Endothelial cell of umbilical vein (primary cell): ENCODE data around the gene ERBB4. TPM values are rescaled to one million over a fixed set of nuclear protein-coding genes. Genes with fewer than 3 reads are reported as not detected.

Experiments
- BruUV-seq: library from RNA; stranded (reverse); fragments of 400-500 nt; replicated peaks from 2 replicates; lab custom pipeline; 2021; lab: Mats Ljungman, UMichigan
- CTCF ChIA-PET: fragments of 300-600, 350-600 bp; sonication (Branson Sonifier 250); formaldehyde crosslinking; loops from one replicate; lab custom pipeline; 2021; ENCODE audit warnings: antibody characterized with exemption, inconsistent platforms; lab: Charles Lee
- POLR2A ChIA-PET: fragments of 300-600, 350-600 bp; sonication (Branson Sonifier 250); formaldehyde crosslinking; loops from one replicate; lab custom pipeline; 2021; ENCODE audit warnings: antibody characterized with exemption, inconsistent platforms; lab: Charles Lee
- DNase-seq: peaks from one replicate; pipeline ENCODE4 v3.0.0-alpha.2; 2011; ENCODE audit warnings: low read depth, low spot score
- FAIRE-seq: peaks from 2 replicates; lab custom pipeline; 2011; peaks lifted over from hg19 to GRCh38; lab: Jason Lieb, UNC
- H2AFZ ChIP-seq: 2 replicates; pipeline ENCODE4 v1.6.0; 2012; ENCODE audit warnings: low read depth, low read length, control low read depth, inconsistent platforms
- H3K27ac ChIP-seq: 2 replicates; pipeline ENCODE4 v1.5.1; 2011; ENCODE audit warnings: low read depth, mild to moderate bottlenecking, control low read depth, low read length, moderate library complexity; ENCODE audit not compliant: insufficient read depth
- H3K27me3 ChIP-seq, 2 experiments: 2 replicates each; pipeline versions ENCODE4 v1.6.0 to v1.6.1; 2011; ENCODE audit warnings: low read length in 2 of 2, mixed read lengths in 1 of 2; ENCODE audit not compliant: control insufficient read depth in 2 of 2, insufficient read depth in 2 of 2
- H3K36me3 ChIP-seq, 2 experiments: 2 replicates in 1 of 2; 3 replicates in 1 of 2; pipeline ENCODE4 v1.5.1; 2011; ENCODE audit warnings: low read length in 2 of 2, mild to moderate bottlenecking in 1 of 2, moderate library complexity in 1 of 2; ENCODE audit not compliant: control insufficient read depth in 2 of 2, insufficient read depth in 2 of 2; ENCODE audit errors: extremely low read depth in 1 of 2
- H3K4me1 ChIP-seq: 3 replicates; pipeline ENCODE4 v1.5.1; 2011; ENCODE audit warnings: mild to moderate bottlenecking, low read length; ENCODE audit not compliant: control insufficient read depth, insufficient read depth; ENCODE audit errors: extremely low read depth
- H3K4me2 ChIP-seq: 2 replicates; pipeline ENCODE4 v1.6.1; 2011; ENCODE audit warnings: low read length, control low read depth, mixed read lengths; ENCODE audit not compliant: insufficient read depth
- H3K4me3 ChIP-seq, 3 experiments: fragments of 200-600 bp in 1 of 3; sonication (generic), shearing (Covaris generic) in 1 of 3; replicated peaks in 1 of 3; 2 replicates each; pipeline ENCODE4 v1.5.1; 2011 to 2016; ENCODE audit warnings: control low read depth in 3 of 3, low read length in 3 of 3, mild to moderate bottlenecking in 2 of 3, inconsistent platforms in 1 of 3, low read depth in 1 of 3, moderate library complexity in 1 of 3; ENCODE audit not compliant: insufficient read depth in 1 of 3
- H3K79me2 ChIP-seq: 2 replicates; pipeline ENCODE4 v1.6.0; 2012; ENCODE audit warnings: low read length, inconsistent platforms; ENCODE audit not compliant: control insufficient read depth, insufficient read depth
- H3K9ac ChIP-seq: replicated peaks from 2 replicates; pipeline ENCODE3; 2011; ENCODE audit warnings: low read length, control low read depth; ENCODE audit not compliant: insufficient read depth; ENCODE audit errors: extremely low read depth
- H3K9me1 ChIP-seq: replicated peaks from 3 replicates; pipeline ENCODE4 v1.6.0; 2011; ENCODE audit warnings: mild to moderate bottlenecking, low read length; ENCODE audit not compliant: control insufficient read depth, insufficient read depth; ENCODE audit errors: extremely low read depth
- H3K9me3 ChIP-seq: replicated peaks from 2 replicates; pipeline ENCODE4 v1.5.1; 2012; ENCODE audit warnings: low read length, inconsistent platforms; ENCODE audit not compliant: control insufficient read depth, insufficient read depth
- H4K20me1 ChIP-seq: replicated peaks from 2 replicates; pipeline ENCODE3; 2011; ENCODE audit warnings: mild to moderate bottlenecking, low read length; ENCODE audit not compliant: control insufficient read depth, insufficient read depth; ENCODE audit errors: extremely low read depth
- CTCF ChIP-seq, 2 donors: IDR thresholded peaks; 1 replicate in 1 of 2; 2 replicates in 1 of 2; pipeline ENCODE4 v1.5.1; 2011; ENCODE audit warnings: low read length in 2 of 2, mild to moderate bottlenecking in 2 of 2, moderate library complexity in 2 of 2, control low read depth in 1 of 2, inconsistent platforms in 1 of 2, low read depth in 1 of 2; ENCODE audit not compliant: insufficient read depth in 1 of 2; ENCODE audit errors: extremely low read depth in 1 of 2
- EZH2 ChIP-seq: IDR thresholded peaks from 2 replicates; pipeline ENCODE4 v1.6.1; 2012; ENCODE audit warnings: borderline replicate concordance, low read depth, mild to moderate bottlenecking, moderate library complexity, low read length, inconsistent platforms; ENCODE audit not compliant: severe bottlenecking
- GATA2 ChIP-seq: IDR thresholded peaks from 2 replicates; pipeline ENCODE4 v1.7.0; 2011; ENCODE audit warnings: low read depth, mild to moderate bottlenecking, moderate library complexity, mixed read lengths, low read length; ENCODE audit not compliant: insufficient read length, insufficient read depth
- JUN ChIP-seq: IDR thresholded peaks from 2 replicates; pipeline ENCODE4 v1.6.1; 2011; ENCODE audit warnings: borderline replicate concordance, low read depth; ENCODE audit not compliant: insufficient read length, insufficient read depth
- MYC ChIP-seq: IDR thresholded peaks from one replicate; pipeline ENCODE4 v1.6.1; 2011; ENCODE audit warnings: mild to moderate bottlenecking, low read depth, low read length
- POLR2A ChIP-seq: IDR thresholded peaks from 2 replicates; pipeline ENCODE4 v1.6.1; 2012; ENCODE audit warnings: low read depth, mild to moderate bottlenecking, control low read depth, low read length
- dilution Hi-C: fragments of 300-500 bp; cut with MboI; formaldehyde crosslinking; loops from one replicate; pipeline ENCODE4 v1.15.0; 2019; ENCODE audit warnings: low sequenced_read_pairs; ENCODE audit not compliant: extremely low pct_ligation_motif_present
- intact Hi-C: fragments of 100-400 bp; cut with micrococcal nuclease; formaldehyde crosslinking; loops from one replicate; pipeline ENCODE4 v1.10.0; 2022
- polyA plus RNA-seq, 4 experiments: library from polyadenylated mRNA; depleted of rRNA in 3 of 4; stranded (reverse) in 3 of 4; unstranded in 1 of 4; fragments of >200 nt; gene quantifications; 2 replicates each; pipeline versions ENCODE4 v1.2.1 to v1.2.3, GENCODE V29; 2011 to 2012; ENCODE audit warnings: missing spikeins in 1 of 4
- total RNA-seq: library from RNA; stranded (reverse); gene quantifications from 2 replicates; pipeline ENCODE4 v1.2.3, GENCODE V29; 2021
- TF ChIP-seq, protein P1 (sequence below): IDR thresholded peaks from 2 replicates; pipeline ENCODE4 v1.6.1; 2011; ENCODE audit not compliant: insufficient read depth, insufficient read length

ERBB4 gene
- total and polyA plus RNA-seq, 2 donors (not counting 3 experiments of a cell fraction or from before 2014, with no cell fraction given), result 0.01 to 0.27 TPM

- POLR2A ChIA-PET, result no interaction called here
- Histone ChIP-seq H3K4me1 (peaks cover 18% of the 10 kb centered on the region), H3K79me2 (no peaks in the 10 kb centered on the region), H3K9ac (no peak overlapping the region), H3K36me3 (no peaks in the 10 kb centered on the region), H3K9me1 (no peaks in the 10 kb centered on the region), H3K27me3 (peaks cover 14 to 31% of the 10 kb centered on the region in 2 experiments), H3K27ac (no peak overlapping the region), H3K4me3 (peak overlapping the region; percentile 39 to 88 (median 86)), H3K9me3 (no peaks in the 10 kb centered on the region), H4K20me1 (no peaks in the 10 kb centered on the region), H2AFZ (peak overlapping the region; percentile 97), H3K4me2 (peak overlapping the region; percentile 60)
- dilution Hi-C loops, result no loop called here
- no peak for FAIRE-seq
- DNase-seq, result peak; percentile 20
- intact Hi-C loops, result loop anchor here (5.0 kb wide), 3 partner anchors 175 to 660 kb away; no protein-coding TSS in a partner anchor
- BruUV-seq, result no TSS peak
- CTCF ChIA-PET, result interaction anchor here (1.5 to 2.3 kb wide), 4 partner anchors 11 to 792 kb away, joined by 6 to 12 read pairs (median 7); no protein-coding TSS in a partner anchor
- TF ChIP-seq MYC (no peak), JUN (no peak), EZH2 (peak; percentile 66), GATA2 (no peak), CTCF (IDR thresholded peaks at IDR 0.05; ENCODE audit: extremely low read depth in 1 of 2, insufficient read depth in 1 of 2, low read depth in 1 of 2, low read length in 2 of 2) (no peak), POLR2A (no peak)
- TF ChIP-seq, protein P1, sequence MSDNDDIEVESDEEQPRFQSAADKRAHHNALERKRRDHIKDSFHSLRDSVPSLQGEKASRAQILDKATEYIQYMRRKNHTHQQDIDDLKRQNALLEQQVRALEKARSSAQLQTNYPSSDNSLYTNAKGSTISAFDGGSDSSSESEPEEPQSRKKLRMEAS, result no peak
Measured at GRCh38 chr2:212536817-212537725, 1.5 kb downstream of the ERBB4 start.
